ENCODE measurements around the gene MSRB1.

MSRB1 gene

DNA sequence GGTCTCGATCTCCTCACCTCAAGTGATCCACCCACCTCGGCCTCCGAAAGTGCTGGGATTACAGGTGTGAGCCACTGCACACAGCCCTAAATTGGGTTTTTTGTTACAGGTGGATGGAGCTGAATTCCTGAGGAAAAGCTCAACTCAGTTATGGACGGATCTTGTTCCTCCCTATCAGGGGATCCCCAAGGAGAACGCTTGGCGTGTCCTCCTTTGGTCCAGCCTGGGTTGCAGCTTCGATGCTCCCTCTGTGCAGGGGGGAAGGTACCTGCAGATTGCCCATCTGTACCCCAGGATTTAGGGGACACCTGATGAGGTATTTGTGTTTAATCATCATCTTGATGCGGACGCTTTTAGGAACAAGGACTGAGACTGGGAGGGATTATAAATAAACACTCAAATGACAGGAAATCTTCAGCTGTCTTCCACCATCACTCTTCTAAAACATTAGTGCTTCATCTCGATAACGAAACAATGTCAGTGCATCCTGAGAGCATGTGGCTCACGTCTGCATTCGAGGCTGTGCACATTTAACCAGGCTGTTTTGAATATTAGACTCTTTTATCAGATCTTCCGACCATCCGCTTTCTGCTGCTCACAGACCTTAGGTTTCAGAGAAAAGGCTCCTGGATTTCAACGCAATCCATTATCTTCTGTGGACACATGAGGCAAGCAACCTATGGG lies 52.8 kb downstream of the MSRB1 start:
- DNase-seq (ENCODE audit: low read depth): no peak
- TF ChIP-seq CTCF (IDR thresholded peaks at IDR 0.05; ENCODE audit: control insufficient read depth, insufficient read depth, low read depth, low read length, missing control alignments): no peak

More for the DNA sequence above, 52.8 kb downstream of the MSRB1 start:
- no peak overlapping the region for H3K4me3 ChIP-seq (ENCODE audit: control insufficient read depth, low read depth, low read length)

All from AG09309 (cell line).